GM23248 (cell line): ENCODE data around the gene GSC2. TPM values are rescaled to one million over a fixed set of nuclear protein-coding genes. Genes with fewer than 3 reads are reported as not detected.

Experiments
- DNase-seq: peaks from one replicate; pipeline ENCODE4 v3.0.0-alpha.2; 2015
- H2AFZ ChIP-seq: fragments of 200-600 bp; sonication (generic); 2 replicates; pipeline ENCODE4 v1.6.1; 2016; ENCODE audit warnings: antibody characterized with exemption
- H3F3A ChIP-seq: fragments of 200-600 bp; sonication (generic); 2 replicates; pipeline ENCODE4 v1.6.1; 2016; ENCODE audit warnings: mild to moderate bottlenecking, antibody characterized with exemption, mixed run types; ENCODE audit not compliant: insufficient read depth
- H3K27ac ChIP-seq: fragments of 200-600 bp; sonication (generic); 2 replicates; pipeline ENCODE4 v1.5.1; 2016; ENCODE audit warnings: mild to moderate bottlenecking
- H3K27me3 ChIP-seq: fragments of 200-600 bp; sonication (generic); replicated peaks from 2 replicates; pipeline ENCODE4 v1.6.1; 2016; ENCODE audit warnings: mild to moderate bottlenecking; ENCODE audit not compliant: insufficient read depth
- H3K36me3 ChIP-seq: fragments of 200-600 bp; sonication (generic); 2 replicates; pipeline ENCODE4 v1.6.1; 2016; ENCODE audit warnings: low read depth, mild to moderate bottlenecking
- H3K4me1 ChIP-seq: fragments of 200-600 bp; sonication (generic); 2 replicates; pipeline ENCODE4 v1.6.1; 2016; ENCODE audit warnings: mild to moderate bottlenecking; ENCODE audit not compliant: insufficient read depth
- H3K4me2 ChIP-seq: fragments of 200-600 bp; sonication (generic); one replicate; pipeline ENCODE4 v1.6.1; 2016; ENCODE audit warnings: mild to moderate bottlenecking; ENCODE audit not compliant: unreplicated experiment
- H3K4me3 ChIP-seq: fragments of 200-600 bp; sonication (generic); 2 replicates; pipeline ENCODE4 v1.5.1; 2016; ENCODE audit warnings: mild to moderate bottlenecking
- H3K79me2 ChIP-seq: fragments of 200-600 bp; sonication (generic); 2 replicates; pipeline ENCODE4 v1.6.1; 2016; ENCODE audit warnings: mild to moderate bottlenecking; ENCODE audit not compliant: insufficient read depth
- H3K9ac ChIP-seq: fragments of 200-600 bp; sonication (generic); 2 replicates; pipeline ENCODE4 v1.6.1; 2016; ENCODE audit warnings: mild to moderate bottlenecking
- H3K9me2 ChIP-seq: fragments of 200-600 bp; sonication (generic); 2 replicates; pipeline ENCODE4 v1.6.1; 2016; ENCODE audit warnings: mixed run types, mild to moderate bottlenecking, moderate library complexity; ENCODE audit not compliant: insufficient read depth
- H3K9me3 ChIP-seq: fragments of 200-600 bp; sonication (generic); one replicate; pipeline ENCODE4 v1.6.1; 2017; ENCODE audit warnings: low read depth
- H4K20me1 ChIP-seq: fragments of 200-600 bp; sonication (generic); 2 replicates; pipeline ENCODE4 v1.6.0; 2016; ENCODE audit not compliant: insufficient read depth
- EZH2 ChIP-seq: fragments of 200-600 bp; sonication (generic); IDR thresholded peaks from 2 replicates; pipeline ENCODE4 v1.6.1; 2018; ENCODE audit warnings: antibody characterized with exemption, mild to moderate bottlenecking; ENCODE audit not compliant: insufficient read depth, poor library complexity, severe bottlenecking
- EZH2phosphoT487 ChIP-seq: fragments of 200-600 bp; sonication (generic); IDR thresholded peaks from 2 replicates; pipeline ENCODE4 v1.6.1; 2018; ENCODE audit warnings: antibody characterized with exemption, moderate library complexity, mild to moderate bottlenecking, low read depth; ENCODE audit not compliant: insufficient read depth
- WGBS, 2 experiments: methylation state at CpG; one replicate each; pipeline ENCODE4 v1.1.6; 2015 to 2017; ENCODE audit warnings: low lambda C conversion rate in 2 of 2, low coverage in 1 of 2; ENCODE audit errors: missing lambda C conversion rate in 2 of 2; 5-methylcytosine and 5-hydroxymethylcytosine counted together
- in situ Hi-C: fragments of 300-500 bp; cut with MboI; formaldehyde crosslinking; loops from 2 replicates; pipeline ENCODE4 v1.15.0; 2020
- polyA plus RNA-seq: library from polyadenylated mRNA; unstranded; fragments of >200 nt; fragmentation: Nextera tagmentation; extraction: Ambion mirVana; gene quantifications from 2 replicates; pipeline ENCODE4 v1.2.1, GENCODE V29; 2016
- total RNA-seq: library from RNA; depleted of rRNA; stranded (reverse); fragments of >200 nt; shearing (Covaris generic); gene quantifications from 2 replicates; pipeline ENCODE4 v1.2.3, GENCODE V29; 2014

The GSC2 gene
- total and polyA plus RNA-seq, 2 experiments from 2014 or later: not detected

DNA sequence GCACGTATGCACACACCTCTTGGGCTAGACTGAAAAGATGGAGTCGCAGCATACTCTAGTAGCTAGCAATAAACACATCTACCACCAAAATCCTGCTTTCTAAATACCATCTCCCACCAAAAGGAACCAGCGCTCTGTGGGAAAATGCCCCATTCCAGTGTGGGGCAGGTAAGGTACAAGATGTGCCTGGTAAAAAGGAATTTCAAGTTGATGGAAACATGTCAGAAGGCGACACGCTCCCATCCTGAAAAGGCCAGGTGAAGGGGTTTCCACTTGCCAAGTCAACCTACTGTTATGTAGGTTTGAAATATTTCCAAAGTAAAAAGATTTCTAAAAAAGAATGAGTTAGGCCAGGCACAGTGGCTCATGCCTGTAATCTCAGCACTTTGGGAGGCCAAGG lies 36.7 kb downstream of the GSC2 start:
- TF ChIP-seq EZH2phosphoT487 (no peak), EZH2 (no peak)
- Histone ChIP-seq H3K4me2 (no peak overlapping the region), H3K4me3 (no peak overlapping the region), H3K36me3 (no peaks in the 10 kb centered on the region), H2AFZ (no peak overlapping the region), H3K79me2 (peaks cover 98% of the 10 kb centered on the region), H3K27me3 (no peaks in the 10 kb centered on the region), H3K9ac (no peak overlapping the region), H3K4me1 (peaks cover 6% of the 10 kb centered on the region; the same call in 1 of the 2 replicates), H3K9me3 (no peaks in the 10 kb centered on the region), H3K27ac (no peak overlapping the region), H3K9me2 (no peaks in the 10 kb centered on the region), H4K20me1 (peaks cover 6% of the 10 kb centered on the region; the same call in 1 of the 2 replicates), H3F3A (peaks cover 9% of the 10 kb centered on the region)
- DNase-seq: no peak
- 96 to 100% methylated on average over 5 of the region's 5 CpGs for WGBS, 2 experiments
- in situ Hi-C loops: no loop called here

DNA sequence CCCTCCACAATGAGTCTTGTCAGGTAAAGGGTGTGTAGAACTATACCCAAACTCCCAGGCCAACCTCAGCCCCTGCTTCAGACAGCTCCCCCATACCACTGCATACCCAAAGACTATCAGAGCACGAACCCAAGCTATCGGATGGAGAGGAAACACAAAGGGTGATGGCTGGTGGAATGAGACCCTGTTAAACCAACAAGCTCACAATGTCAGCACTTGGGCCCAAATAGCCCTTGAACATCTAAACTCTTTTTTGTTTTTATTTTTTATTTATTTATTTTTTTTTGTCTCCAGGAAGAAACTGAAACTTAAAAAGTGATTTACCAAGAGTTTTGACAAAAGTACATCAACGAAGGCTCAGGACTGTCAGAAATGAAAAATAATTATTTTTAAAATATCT lies 38.5 kb downstream of the GSC2 start:
- no peak overlapping the region for H3K9ac ChIP-seq
- in situ Hi-C loops: no loop called here

DNA sequence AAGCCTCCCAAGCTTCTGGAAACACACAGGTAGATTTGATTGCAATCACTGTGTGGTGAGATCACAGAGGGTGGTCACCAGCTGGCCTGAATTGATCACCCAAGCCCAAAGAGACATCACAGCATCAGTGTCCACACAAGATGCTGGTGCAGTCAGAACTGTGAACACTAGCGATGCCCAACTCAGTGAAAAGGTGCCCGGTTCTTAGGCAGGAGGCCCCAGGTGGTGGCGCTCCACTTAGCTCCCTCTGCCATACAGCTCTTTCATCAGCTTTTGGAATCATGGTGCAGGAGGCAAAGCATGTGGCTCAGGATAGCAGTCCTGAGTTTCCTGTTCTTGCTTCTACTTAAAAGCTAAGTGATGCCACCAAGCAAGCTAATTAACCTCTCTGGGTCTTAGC lies 39.0 kb downstream of the GSC2 start:
- Histone ChIP-seq H2AFZ (no peak overlapping the region), H3K9me2 (no peaks in the 10 kb centered on the region), H3K4me2 (no peak overlapping the region), H3K9me3 (no peaks in the 10 kb centered on the region), H3K4me1 (peaks cover 6% of the 10 kb centered on the region; the same call in 1 of the 2 replicates), H4K20me1 (peaks cover 13% of the 10 kb centered on the region; the same call in 1 of the 2 replicates), H3K4me3 (no peak overlapping the region), H3K27me3 (no peaks in the 10 kb centered on the region), H3K36me3 (no peaks in the 10 kb centered on the region), H3K79me2 (peaks cover 98% of the 10 kb centered on the region), H3F3A (peaks cover 9% of the 10 kb centered on the region), H3K9ac (no peak overlapping the region), H3K27ac (no peak overlapping the region)
- no peak for DNase-seq
- in situ Hi-C loops: no loop called here
- no peak for TF ChIP-seq EZH2
- no peak for TF ChIP-seq EZH2phosphoT487
- WGBS, 2 experiments: 73 to 76% methylated on average over 3 of the region's 3 CpGs

More for the DNA sequence above, 38.5 kb downstream of the GSC2 start:
- Histone ChIP-seq H3K4me1 (peaks cover 6% of the 10 kb centered on the region; the same call in 1 of the 2 replicates), H2AFZ (no peak overlapping the region), H3K79me2 (peaks cover 98% of the 10 kb centered on the region), H4K20me1 (peaks cover 13% of the 10 kb centered on the region; the same call in 1 of the 2 replicates), H3K36me3 (no peaks in the 10 kb centered on the region), H3K4me2 (no peak overlapping the region), H3K9me3 (no peaks in the 10 kb centered on the region), H3K27me3 (no peaks in the 10 kb centered on the region), H3K9me2 (no peaks in the 10 kb centered on the region), H3K4me3 (no peak overlapping the region), H3K27ac (no peak overlapping the region), H3F3A (peaks cover 9% of the 10 kb centered on the region)
- 100% methylated on average over 3 of the region's 3 CpGs for WGBS, 2 experiments
- TF ChIP-seq EZH2: no peak
- TF ChIP-seq EZH2phosphoT487: no peak
- DNase-seq: no peak

DNA sequence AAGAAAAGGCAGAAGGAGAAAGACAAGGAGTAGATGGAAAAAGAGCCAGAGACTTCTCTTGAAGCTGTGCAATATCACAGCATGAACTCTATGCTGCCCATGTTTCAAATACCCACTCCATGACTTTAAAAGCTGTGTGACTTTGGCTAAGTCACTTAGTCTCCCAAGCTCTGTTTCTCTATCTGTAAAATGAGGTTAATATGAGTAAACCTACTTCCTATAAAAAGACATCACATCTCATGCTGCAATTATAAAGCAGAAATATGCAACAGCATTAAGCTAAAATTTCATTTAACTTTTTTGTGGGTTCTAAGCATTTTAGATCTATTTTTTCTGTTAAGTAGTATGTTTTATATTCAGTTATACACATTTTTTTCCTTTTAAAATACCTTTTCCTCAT lies 39.4 kb downstream of the GSC2 start:
- no peaks in the 10 kb centered on the region for H3K27me3 ChIP-seq
- H3K4me1 ChIP-seq: peaks cover 6% of the 10 kb centered on the region; the same call in 1 of the 2 replicates
- no peak overlapping the region for H3K4me2 ChIP-seq
- H3K27ac ChIP-seq: no peak overlapping the region
- peaks cover 13% of the 10 kb centered on the region; the same call in 1 of the 2 replicates for H4K20me1 ChIP-seq
- in situ Hi-C loops: no loop called here
- no peaks in the 10 kb centered on the region for H3K9me2 ChIP-seq
- no peaks in the 10 kb centered on the region for H3K9me3 ChIP-seq
- no peak overlapping the region for H3K4me3 ChIP-seq
- DNase-seq: no peak
- H3K79me2 ChIP-seq: peaks cover 98% of the 10 kb centered on the region
- H3K36me3 ChIP-seq: no peaks in the 10 kb centered on the region
- peaks cover 9% of the 10 kb centered on the region for H3F3A ChIP-seq
- no peak overlapping the region for H3K9ac ChIP-seq
- H2AFZ ChIP-seq: no peak overlapping the region
- TF ChIP-seq EZH2: no peak
- no peak for TF ChIP-seq EZH2phosphoT487

DNA sequence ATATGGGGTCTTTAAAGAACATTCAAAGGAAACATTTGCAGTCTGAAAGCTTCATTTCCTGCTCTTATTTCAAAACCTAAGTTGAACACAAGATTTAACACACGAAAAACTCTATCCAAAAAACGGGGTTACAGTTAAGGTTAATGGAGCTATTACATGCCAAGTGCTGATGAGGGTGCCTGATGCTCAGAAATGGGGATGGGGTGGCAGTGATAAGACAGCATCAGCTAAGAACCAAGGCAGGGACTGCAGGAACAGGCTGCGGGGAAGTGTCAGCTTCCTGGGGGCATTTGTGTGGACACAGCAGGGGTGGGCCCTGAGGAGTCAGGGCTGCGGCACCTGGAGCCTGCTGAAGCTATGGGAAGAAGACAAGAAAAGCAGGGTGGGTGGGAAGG lies 40.0 kb downstream of the GSC2 start:
- in situ Hi-C loops: no loop called here
- WGBS, 2 experiments: 74 to 79% methylated on average over 4 of the region's 4 CpGs

More for the DNA sequence above, 40.0 kb downstream of the GSC2 start:
- H3K9me2 ChIP-seq: no peaks in the 10 kb centered on the region
- no peak overlapping the region for H2AFZ ChIP-seq
- no peak overlapping the region for H3K4me2 ChIP-seq
- no peaks in the 10 kb centered on the region for H3K36me3 ChIP-seq
- H3K9me3 ChIP-seq: no peaks in the 10 kb centered on the region
- H3K4me1 ChIP-seq: peaks cover 6% of the 10 kb centered on the region; the same call in 1 of the 2 replicates
- no peaks in the 10 kb centered on the region for H3K27me3 ChIP-seq
- TF ChIP-seq EZH2phosphoT487 (no peak), EZH2 (no peak)
- no peak overlapping the region for H3K9ac ChIP-seq
- no peak for DNase-seq
- no peak overlapping the region for H3K4me3 ChIP-seq
- peaks cover 98% of the 10 kb centered on the region for H3K79me2 ChIP-seq
- peaks cover 9% of the 10 kb centered on the region for H3F3A ChIP-seq
- H4K20me1 ChIP-seq: peaks cover 13% of the 10 kb centered on the region; the same call in 1 of the 2 replicates
- H3K27ac ChIP-seq: no peak overlapping the region
